GM18520 (cell line): ENCODE results near the gene GALNS.

Experiments used
- ATAC-seq: cut with Tn5 transposase; IDR thresholded peaks from one replicate; pipeline ENCODE4 v1.9.1; 2021; ENCODE audit not compliant: unreplicated experiment

GALNS gene

GRCh38 chr16:88859381-88860091 lies 2.8 kb upstream of the GALNS start:
- no peak for ATAC-seq

GRCh38 chr16:88857728-88858339 lies 1.1 kb upstream of the GALNS start:
- ATAC-seq, result peak; percentile 36

- no peak for ATAC-seq
Observed at GRCh38 chr16:88856122-88856827, 472 bp downstream of the GALNS start.

- no peak for ATAC-seq
Observed at GRCh38 chr16:88855736-88856121, 1.0 kb downstream of the GALNS start.

- ATAC-seq, result no peak
Observed at GRCh38 chr16:88855176-88855575, 1.6 kb downstream of the GALNS start.

- no peak for ATAC-seq
Observed at GRCh38 chr16:88854306-88855111, 2.2 kb downstream of the GALNS start.

GRCh38 chr16:88853325-88853941 lies 3.3 kb downstream of the GALNS start:
- ATAC-seq, result no peak

- ATAC-seq, result no peak
Observed at GRCh38 chr16:88851616-88852015, 5.1 kb downstream of the GALNS start.

- no peak for ATAC-seq
Observed at GRCh38 chr16:88850531-88851199, 6.1 kb downstream of the GALNS start.

- ATAC-seq, result no peak
Observed at GRCh38 chr16:88848557-88848956, 8.2 kb downstream of the GALNS start.

GRCh38 chr16:88847654-88848053 lies 9.1 kb downstream of the GALNS start:
- ATAC-seq, result no peak

- no peak for ATAC-seq
Observed at GRCh38 chr16:88846088-88846487, 10.7 kb downstream of the GALNS start.

GRCh38 chr16:88844419-88845036 lies 12.2 kb downstream of the GALNS start:
- no peak for ATAC-seq

GRCh38 chr16:88843256-88843655 lies 13.5 kb downstream of the GALNS start:
- no peak for ATAC-seq

GRCh38 chr16:88842806-88843205 lies 13.9 kb downstream of the GALNS start:
- no peak for ATAC-seq

- ATAC-seq, result no peak
Observed at GRCh38 chr16:88842308-88842756, 14.4 kb downstream of the GALNS start.

- no peak for ATAC-seq
Observed at GRCh38 chr16:88841521-88842307, 15.0 kb downstream of the GALNS start.

GRCh38 chr16:88840600-88841215 lies 16.0 kb downstream of the GALNS start:
- no peak for ATAC-seq
